Activated CD4-positive, alpha-beta memory T cell treated with anti-CD3 and anti-CD28 coated beads for 36 hours (primary cell): Measurements from ENCODE around the gene PCDHAC2. TPM values are rescaled to one million over a fixed set of nuclear protein-coding genes. Genes with fewer than 3 reads are reported as not detected.

ENCODE experiments used
- CTCF ChIA-PET: fragments of 350-600 bp; sonication (Branson Sonifier 250); formaldehyde crosslinking; loops from one replicate; lab custom pipeline; 2021; ENCODE audit warnings: antibody characterized with exemption, inconsistent platforms; lab: Charles Lee
- POLR2A ChIA-PET: fragments of 350-600 bp; sonication (Branson Sonifier 250); formaldehyde crosslinking; loops from one replicate; lab custom pipeline; 2021; ENCODE audit warnings: antibody characterized with exemption; lab: Charles Lee
- DNase-seq: peaks from one replicate; pipeline ENCODE4 v3.0.0-alpha.2; 2020
- H3K27ac Mint-ChIP-seq: one replicate; pipeline ENCODE4 v1.8.0; 2021; ENCODE audit warnings: mixed read lengths
- H3K27me3 Mint-ChIP-seq: one replicate; pipeline ENCODE4 v1.8.0; 2021; ENCODE audit warnings: mixed read lengths
- H3K36me3 Mint-ChIP-seq: one replicate; pipeline ENCODE4 v1.8.0; 2021; ENCODE audit warnings: mixed read lengths
- H3K4me1 Mint-ChIP-seq: one replicate; pipeline ENCODE4 v1.8.0; 2021; ENCODE audit warnings: low read depth, mixed read lengths
- H3K4me3 Mint-ChIP-seq: one replicate; pipeline ENCODE4 v1.8.0; 2021; ENCODE audit warnings: mild to moderate bottlenecking, mixed read lengths
- H3K9me3 Mint-ChIP-seq: one replicate; pipeline ENCODE4 v1.8.0; 2021; ENCODE audit warnings: mixed read lengths
- intact Hi-C: fragments of 100-400 bp; cut with micrococcal nuclease; formaldehyde crosslinking; loops from one replicate; pipeline ENCODE4 v1.15.1; 2023
- total RNA-seq, 2 experiments: library from RNA; stranded (reverse); gene quantifications; one replicate each; pipeline ENCODE4 v1.2.3, GENCODE V29; 2021

PCDHAC2 gene
- total RNA-seq, 2 experiments from 2014 or later = not detected

- H3K27ac Mint-ChIP-seq = no peak overlapping the region
- no peak overlapping the region for H3K4me3 Mint-ChIP-seq
- DNase-seq = no peak
- no peaks in the 10 kb centered on the region for H3K27me3 Mint-ChIP-seq
- H3K36me3 Mint-ChIP-seq = no peaks in the 10 kb centered on the region
- ChIA-PET CTCF (no interaction called here), POLR2A (interaction anchor here (0.9 kb wide), 1 partner anchor 23 kb away, joined by 3 read pairs; no protein-coding TSS in a partner anchor)
- no peaks in the 10 kb centered on the region for H3K4me1 Mint-ChIP-seq
- intact Hi-C loops = no loop called here
- H3K9me3 Mint-ChIP-seq = no peaks in the 10 kb centered on the region
Observed at GRCh38 chr5:140992828-140993227, 26.6 kb downstream of the PCDHAC2 start.

GRCh38 chr5:140996060-140996459 is 29.8 kb downstream of the PCDHAC2 start:
- ChIA-PET POLR2A (no interaction called here), CTCF (no interaction called here)
- H3K27me3 Mint-ChIP-seq = peaks cover 4% of the 10 kb centered on the region

GRCh38 chr5:140998921-140999410 is 32.7 kb downstream of the PCDHAC2 start:
- Mint-ChIP-seq H3K4me3 (no peak overlapping the region), H3K27ac (no peak overlapping the region), H3K27me3 (peaks cover 21% of the 10 kb centered on the region), H3K4me1 (peaks cover 8% of the 10 kb centered on the region), H3K36me3 (no peaks in the 10 kb centered on the region), H3K9me3 (no peaks in the 10 kb centered on the region)
- intact Hi-C loops = no loop called here
- POLR2A ChIA-PET = no interaction called here
- DNase-seq = no peak
- CTCF ChIA-PET = interaction anchor here (1.3 kb wide), 1 partner anchor 9 kb away, joined by 3 read pairs; no protein-coding TSS in a partner anchor

More at GRCh38 chr5:140996060-140996459, 29.8 kb downstream of the PCDHAC2 start:
- no peak for DNase-seq
- intact Hi-C loops = no loop called here
- Mint-ChIP-seq H3K9me3 (no peaks in the 10 kb centered on the region), H3K27ac (no peak overlapping the region), H3K36me3 (no peaks in the 10 kb centered on the region), H3K4me3 (no peak overlapping the region), H3K4me1 (no peaks in the 10 kb centered on the region)

- CTCF ChIA-PET = no interaction called here
- intact Hi-C loops = no loop called here
- Mint-ChIP-seq H3K4me3 (no peak overlapping the region), H3K9me3 (no peaks in the 10 kb centered on the region), H3K4me1 (peaks cover 8% of the 10 kb centered on the region), H3K36me3 (no peaks in the 10 kb centered on the region), H3K27ac (no peak overlapping the region), H3K27me3 (peaks cover 23% of the 10 kb centered on the region)
- no peak for DNase-seq
- POLR2A ChIA-PET = no interaction called here
Observed at GRCh38 chr5:141001446-141001843, 35.2 kb downstream of the PCDHAC2 start.

GRCh38 chr5:141001844-141002604 is 35.7 kb downstream of the PCDHAC2 start:
- Mint-ChIP-seq H3K27ac (no peak overlapping the region), H3K9me3 (no peaks in the 10 kb centered on the region), H3K27me3 (peaks cover 23% of the 10 kb centered on the region), H3K4me1 (peaks cover 8% of the 10 kb centered on the region), H3K36me3 (no peaks in the 10 kb centered on the region), H3K4me3 (no peak overlapping the region)
- no peak for DNase-seq
- ChIA-PET CTCF (no interaction called here), POLR2A (no interaction called here)
- intact Hi-C loops = no loop called here

GRCh38 chr5:141002605-141002965 is 36.3 kb downstream of the PCDHAC2 start:
- Mint-ChIP-seq H3K27ac (no peak overlapping the region), H3K9me3 (no peaks in the 10 kb centered on the region), H3K4me1 (peaks cover 8% of the 10 kb centered on the region), H3K4me3 (no peak overlapping the region), H3K27me3 (peaks cover 23% of the 10 kb centered on the region), H3K36me3 (no peaks in the 10 kb centered on the region)
- DNase-seq = no peak
- POLR2A ChIA-PET = no interaction called here
- intact Hi-C loops = no loop called here
- CTCF ChIA-PET = no interaction called here

GRCh38 chr5:141003031-141003430 is 36.8 kb downstream of the PCDHAC2 start:
- no peak overlapping the region for H3K4me3 Mint-ChIP-seq
- peaks cover 23% of the 10 kb centered on the region for H3K27me3 Mint-ChIP-seq

GRCh38 chr5:141003791-141004611 is 37.7 kb downstream of the PCDHAC2 start:
- no peak for DNase-seq
- Mint-ChIP-seq H3K36me3 (no peaks in the 10 kb centered on the region), H3K27ac (no peak overlapping the region), H3K4me1 (peaks cover 8% of the 10 kb centered on the region), H3K4me3 (no peak overlapping the region), H3K9me3 (no peaks in the 10 kb centered on the region), H3K27me3 (peaks cover 23% of the 10 kb centered on the region)
- ChIA-PET POLR2A (no interaction called here), CTCF (no interaction called here)
- intact Hi-C loops = no loop called here

More at GRCh38 chr5:141003031-141003430, 36.8 kb downstream of the PCDHAC2 start:
- DNase-seq = no peak
- POLR2A ChIA-PET = no interaction called here
- H3K36me3 Mint-ChIP-seq = no peaks in the 10 kb centered on the region
- H3K27ac Mint-ChIP-seq = no peak overlapping the region
- intact Hi-C loops = no loop called here
- peaks cover 8% of the 10 kb centered on the region for H3K4me1 Mint-ChIP-seq
- CTCF ChIA-PET = no interaction called here
- H3K9me3 Mint-ChIP-seq = no peaks in the 10 kb centered on the region

GRCh38 chr5:141007791-141008190 is 41.5 kb downstream of the PCDHAC2 start:
- intact Hi-C loops = no loop called here
- CTCF ChIA-PET = no interaction called here
- no peaks in the 10 kb centered on the region for H3K4me1 Mint-ChIP-seq
- H3K27ac Mint-ChIP-seq = no peak overlapping the region
- H3K36me3 Mint-ChIP-seq = no peaks in the 10 kb centered on the region
- H3K27me3 Mint-ChIP-seq = peaks cover 5% of the 10 kb centered on the region
- H3K9me3 Mint-ChIP-seq = no peaks in the 10 kb centered on the region
- no peak overlapping the region for H3K4me3 Mint-ChIP-seq
- POLR2A ChIA-PET = no interaction called here
- DNase-seq = no peak

GRCh38 chr5:141010047-141010793 is 43.9 kb downstream of the PCDHAC2 start:
- no peaks in the 10 kb centered on the region for H3K9me3 Mint-ChIP-seq
- no peak for DNase-seq
- CTCF ChIA-PET = no interaction called here
- H3K27ac Mint-ChIP-seq = no peak overlapping the region
- H3K4me3 Mint-ChIP-seq = no peak overlapping the region
- intact Hi-C loops = no loop called here
- POLR2A ChIA-PET = no interaction called here
- no peaks in the 10 kb centered on the region for H3K36me3 Mint-ChIP-seq
- no peaks in the 10 kb centered on the region for H3K4me1 Mint-ChIP-seq
- H3K27me3 Mint-ChIP-seq = peaks cover 2% of the 10 kb centered on the region

- H3K9me3 Mint-ChIP-seq = no peaks in the 10 kb centered on the region
- CTCF ChIA-PET = no interaction called here
- no peaks in the 10 kb centered on the region for H3K36me3 Mint-ChIP-seq
- no peak overlapping the region for H3K27ac Mint-ChIP-seq
- POLR2A ChIA-PET = no interaction called here
- no peaks in the 10 kb centered on the region for H3K4me1 Mint-ChIP-seq
- H3K27me3 Mint-ChIP-seq = no peaks in the 10 kb centered on the region
- no peak overlapping the region for H3K4me3 Mint-ChIP-seq
- intact Hi-C loops = no loop called here
- no peak for DNase-seq
Observed at GRCh38 chr5:141017943-141018342, 51.7 kb downstream of the PCDHAC2 start.
